Keratinocyte (primary cell): Measurements from ENCODE around the gene LDLRAD4. TPM values are rescaled to one million over a fixed set of nuclear protein-coding genes. Genes with fewer than 3 reads are reported as not detected.

Source experiments
- DNase-seq: peaks from one replicate; pipeline ENCODE4 v3.0.0-alpha.2; 2011; ENCODE audit warnings: low read depth, missing footprints, low spot score
- FAIRE-seq: peaks from 2 replicates; lab custom pipeline; 2011; peaks lifted over from hg19 to GRCh38; lab: Jason Lieb, UNC
- H2AFZ ChIP-seq: 2 replicates; pipeline ENCODE4 v1.6.0; 2012; ENCODE audit warnings: low read length, control low read depth, inconsistent platforms; ENCODE audit not compliant: control insufficient read depth
- H3K27ac ChIP-seq: 2 replicates; pipeline ENCODE4 v1.5.1; 2011; ENCODE audit warnings: low read length; ENCODE audit not compliant: control insufficient read depth, insufficient read depth
- H3K27me3 ChIP-seq: 3 replicates; pipeline ENCODE4 v1.6.0; 2011; ENCODE audit warnings: low read length; ENCODE audit not compliant: control insufficient read depth, insufficient read depth; ENCODE audit errors: extremely low read depth
- H3K36me3 ChIP-seq, 2 experiments: 2 replicates in 1 of 2; 3 replicates in 1 of 2; pipeline ENCODE4 v1.5.1; 2011; ENCODE audit warnings: low read length in 2 of 2, mild to moderate bottlenecking in 1 of 2; ENCODE audit not compliant: control insufficient read depth in 2 of 2, insufficient read depth in 2 of 2; ENCODE audit errors: extremely low read depth in 1 of 2
- H3K4me1 ChIP-seq: 3 replicates; pipeline ENCODE4 v1.5.1; 2011; ENCODE audit warnings: low read length; ENCODE audit not compliant: control insufficient read depth, insufficient read depth; ENCODE audit errors: extremely low read depth
- H3K4me2 ChIP-seq: 3 replicates; pipeline ENCODE4 v1.6.0; 2011; ENCODE audit warnings: low read depth, low read length; ENCODE audit not compliant: control insufficient read depth, insufficient read depth; ENCODE audit errors: extremely low read depth
- H3K4me3 ChIP-seq, 3 experiments: fragments of 200-600 bp in 1 of 3; sonication (generic) in 1 of 3; 2 replicates in 2 of 3; 3 replicates in 1 of 3; pipeline ENCODE4 v1.5.1; 2011 to 2016; ENCODE audit warnings: low read length in 3 of 3, mild to moderate bottlenecking in 3 of 3, control low read depth in 2 of 3, inconsistent platforms in 1 of 3, low read depth in 1 of 3, mixed read lengths in 1 of 3, mixed run types in 1 of 3, moderate library complexity in 1 of 3; ENCODE audit not compliant: control insufficient read depth in 2 of 3, insufficient read depth in 2 of 3; ENCODE audit errors: extremely low read depth in 1 of 3
- H3K79me2 ChIP-seq: 2 replicates; pipeline ENCODE4 v1.6.0; 2012; ENCODE audit warnings: low read length; ENCODE audit not compliant: control insufficient read depth, insufficient read depth
- H3K9ac ChIP-seq: 3 replicates; pipeline ENCODE4 v1.6.0; 2011; ENCODE audit warnings: low read length; ENCODE audit not compliant: control insufficient read depth, insufficient read depth; ENCODE audit errors: extremely low read depth
- H3K9me1 ChIP-seq: 3 replicates; pipeline ENCODE4 v1.6.0; 2011; ENCODE audit warnings: low read length; ENCODE audit not compliant: control insufficient read depth, insufficient read depth; ENCODE audit errors: extremely low read depth
- H3K9me3 ChIP-seq: 2 replicates; pipeline ENCODE4 v1.5.1; 2012; ENCODE audit warnings: low read depth, low read length; ENCODE audit not compliant: control insufficient read depth
- H4K20me1 ChIP-seq: 3 replicates; pipeline ENCODE4 v1.6.0; 2011; ENCODE audit warnings: low read length; ENCODE audit not compliant: control insufficient read depth, insufficient read depth; ENCODE audit errors: extremely low read depth
- EZH2 ChIP-seq: IDR thresholded peaks from one replicate; pipeline ENCODE4 v1.6.1; 2012; ENCODE audit warnings: inconsistent platforms, mild to moderate bottlenecking, low read length, moderate library complexity
- dilution Hi-C: fragments of 300-500 bp; cut with MboI; formaldehyde crosslinking; loops from one replicate; pipeline ENCODE4 v1.7.0; 2020; ENCODE audit warnings: low sequenced_read_pairs; ENCODE audit not compliant: extremely low pct_ligation_motif_present
- polyA plus RNA-seq, 5 experiments: library from polyadenylated mRNA; depleted of rRNA in 3 of 5; stranded (reverse) in 3 of 5; stranded (forward) in 1 of 5; unstranded in 1 of 5; fragments of >200 nt; gene quantifications; 1 replicate in 1 of 5; 2 replicates in 3 of 5; 3 replicates in 1 of 5; pipeline versions ENCODE4 v1.2.1 to v1.2.3, GENCODE V29; 2011 to 2012; ENCODE audit warnings: missing spikeins in 2 of 5, low read depth in 1 of 5, low replicate concordance in 1 of 5
- TF ChIP-seq, protein P1 (sequence below), 3 experiments: IDR thresholded peaks in 1 of 3; conservative IDR thresholded peaks in 1 of 3; optimal IDR thresholded peaks in 1 of 3; 2 replicates in 2 of 3; 3 replicates in 1 of 3; pipeline versions ENCODE3 to v1.5.1; 2011; ENCODE audit warnings: low read length in 3 of 3, mild to moderate bottlenecking in 3 of 3, moderate library complexity in 2 of 3, control low read depth in 1 of 3, inconsistent platforms in 1 of 3; ENCODE audit not compliant: insufficient read depth in 2 of 3; ENCODE audit errors: extremely low read depth in 1 of 3

LDLRAD4 gene
- polyA plus RNA-seq, 1 donor (not counting 4 experiments of a cell fraction or from before 2014, with no cell fraction given) = not detected

DNA sequence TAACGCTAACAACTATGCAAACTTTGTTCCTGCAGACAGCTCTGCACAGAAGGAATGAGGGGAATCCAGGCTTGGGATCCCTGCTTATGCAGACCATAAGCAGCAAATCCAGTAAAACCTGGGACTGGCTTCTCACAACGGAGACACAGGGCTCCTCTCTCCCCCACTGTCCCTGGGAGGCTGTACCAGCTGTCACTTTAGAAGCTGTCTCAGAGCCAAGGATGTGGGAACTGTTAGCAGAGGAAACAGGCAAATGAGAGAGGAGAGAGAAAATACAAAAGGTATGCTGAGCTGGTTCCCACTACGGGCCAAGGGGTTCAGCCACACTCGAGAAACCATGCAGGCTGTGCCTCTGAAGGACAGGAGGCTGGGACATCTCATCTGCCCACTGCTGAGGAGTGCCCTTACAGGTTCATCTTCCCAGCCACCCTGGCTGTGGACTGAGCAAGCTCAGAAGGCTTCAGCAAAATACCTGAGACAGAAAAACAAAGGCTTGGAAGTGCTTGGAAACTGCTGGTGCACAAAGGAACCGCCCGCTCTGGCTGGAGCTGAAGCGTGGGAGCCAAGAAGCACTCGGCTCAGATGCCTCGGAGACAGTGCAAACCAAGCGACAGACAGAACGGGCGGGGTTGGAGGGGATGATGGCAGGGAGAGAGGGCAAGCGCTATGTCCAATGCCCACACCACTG, 435.3 kb downstream of the LDLRAD4 start:
- H3K9me1 ChIP-seq = no peaks in the 10 kb centered on the region
- dilution Hi-C loops = no loop called here

DNA sequence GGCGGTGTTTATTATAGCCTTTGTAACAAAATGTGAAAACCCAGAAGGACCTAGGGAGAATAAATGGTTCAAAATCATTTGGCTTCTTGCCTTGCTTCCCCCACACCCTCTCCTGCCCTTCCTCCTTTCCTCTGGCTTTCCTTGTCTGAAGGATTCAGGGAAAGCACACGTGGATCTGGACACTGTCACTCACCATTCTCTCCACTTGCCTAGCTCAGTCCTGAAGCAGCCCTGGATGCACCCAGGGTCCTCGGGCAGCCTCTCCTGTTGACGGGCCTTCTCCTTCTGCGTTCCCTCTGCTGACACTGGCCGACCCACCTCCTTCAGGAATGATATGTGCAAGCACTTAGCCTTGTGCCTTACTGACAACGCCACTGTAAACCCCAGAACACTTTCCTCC, 439.4 kb downstream of the LDLRAD4 start:
- DNase-seq (no peak), FAIRE-seq (no peak)
- no peaks in the 10 kb centered on the region for H3K9me3 ChIP-seq
- no peaks in the 10 kb centered on the region for H3K27me3 ChIP-seq
- no peak overlapping the region for H3K27ac ChIP-seq
- dilution Hi-C loops = no loop called here
- H3K4me3 ChIP-seq = no peak overlapping the region
- no peaks in the 10 kb centered on the region for H3K36me3 ChIP-seq
- H3K4me1 ChIP-seq = no peaks in the 10 kb centered on the region
- TF ChIP-seq EZH2 = no peak
- TF ChIP-seq, protein P1, sequence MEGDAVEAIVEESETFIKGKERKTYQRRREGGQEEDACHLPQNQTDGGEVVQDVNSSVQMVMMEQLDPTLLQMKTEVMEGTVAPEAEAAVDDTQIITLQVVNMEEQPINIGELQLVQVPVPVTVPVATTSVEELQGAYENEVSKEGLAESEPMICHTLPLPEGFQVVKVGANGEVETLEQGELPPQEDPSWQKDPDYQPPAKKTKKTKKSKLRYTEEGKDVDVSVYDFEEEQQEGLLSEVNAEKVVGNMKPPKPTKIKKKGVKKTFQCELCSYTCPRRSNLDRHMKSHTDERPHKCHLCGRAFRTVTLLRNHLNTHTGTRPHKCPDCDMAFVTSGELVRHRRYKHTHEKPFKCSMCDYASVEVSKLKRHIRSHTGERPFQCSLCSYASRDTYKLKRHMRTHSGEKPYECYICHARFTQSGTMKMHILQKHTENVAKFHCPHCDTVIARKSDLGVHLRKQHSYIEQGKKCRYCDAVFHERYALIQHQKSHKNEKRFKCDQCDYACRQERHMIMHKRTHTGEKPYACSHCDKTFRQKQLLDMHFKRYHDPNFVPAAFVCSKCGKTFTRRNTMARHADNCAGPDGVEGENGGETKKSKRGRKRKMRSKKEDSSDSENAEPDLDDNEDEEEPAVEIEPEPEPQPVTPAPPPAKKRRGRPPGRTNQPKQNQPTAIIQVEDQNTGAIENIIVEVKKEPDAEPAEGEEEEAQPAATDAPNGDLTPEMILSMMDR (optimal IDR thresholded peaks at IDR 0.05 in 1 of 3, IDR thresholded peaks at IDR 0.05 in 1 of 3, conservative IDR thresholded peaks at IDR 0.05 in 1 of 3; ENCODE audit: extremely low read depth in 1 of 3, insufficient read depth in 2 of 3, low read length in 3 of 3) = no peak
- no peak overlapping the region for H2AFZ ChIP-seq
- H4K20me1 ChIP-seq = no peaks in the 10 kb centered on the region
- H3K4me2 ChIP-seq = no peak overlapping the region
- no peaks in the 10 kb centered on the region for H3K79me2 ChIP-seq
- H3K9me1 ChIP-seq = no peaks in the 10 kb centered on the region
- no peak overlapping the region for H3K9ac ChIP-seq

More for the DNA sequence above, 435.3 kb downstream of the LDLRAD4 start:
- Histone ChIP-seq H3K27me3 (no peaks in the 10 kb centered on the region), H3K4me2 (no peak overlapping the region), H4K20me1 (no peaks in the 10 kb centered on the region), H3K9ac (no peak overlapping the region), H3K9me3 (no peaks in the 10 kb centered on the region), H2AFZ (no peak overlapping the region), H3K36me3 (no peaks in the 10 kb centered on the region), H3K4me3 (no peak overlapping the region), H3K79me2 (no peaks in the 10 kb centered on the region), H3K4me1 (no peaks in the 10 kb centered on the region), H3K27ac (no peak overlapping the region)
- FAIRE-seq (no peak), DNase-seq (no peak)
- TF ChIP-seq, protein P1 (optimal IDR thresholded peaks at IDR 0.05 in 1 of 3, IDR thresholded peaks at IDR 0.05 in 1 of 3, conservative IDR thresholded peaks at IDR 0.05 in 1 of 3; ENCODE audit: extremely low read depth in 1 of 3, insufficient read depth in 2 of 3, low read length in 3 of 3) = no peak
- no peak for TF ChIP-seq EZH2
